Suprapubic skin (tissue), 4 donors: ENCODE data around the gene MST1R. TPM values are rescaled to one million over a fixed set of nuclear protein-coding genes. Genes with fewer than 3 reads are reported as not detected.
"Not testable (repeated sequence)": the region's sequence is repeated elsewhere in the genome, so short reads cannot be mapped to it uniquely, and the experiment has no call there.

Experiments used
- DNase-seq, 2 donors: peaks; one replicate each; pipeline ENCODE4 v3.0.0-alpha.2; 2019; ENCODE audit warnings: low spot score in 2 of 2
- H3K27ac ChIP-seq: fragments of 200-600 bp; sonication (generic); one replicate; pipeline ENCODE4 v1.5.1; 2019
- H3K27me3 ChIP-seq: fragments of 200-600 bp; sonication (generic); one replicate; pipeline ENCODE4 v1.5.1; 2019
- H3K36me3 ChIP-seq: fragments of 200-600 bp; sonication (generic); one replicate; pipeline ENCODE4 v1.5.1; 2019
- H3K4me1 ChIP-seq: fragments of 200-600 bp; sonication (generic); one replicate; pipeline ENCODE4 v1.5.1; 2019
- H3K4me3 ChIP-seq: fragments of 200-600 bp; sonication (generic); one replicate; pipeline ENCODE4 v1.5.1; 2019; ENCODE audit warnings: mild to moderate bottlenecking
- H3K9me3 ChIP-seq: fragments of 200-600 bp; sonication (generic); one replicate; pipeline ENCODE4 v1.5.1; 2019
- CTCF ChIP-seq, 2 donors: fragments of 200-600 bp in 1 of 2; fragments of 450-650 bp in 1 of 2; sonication (generic) in 1 of 2; IDR thresholded peaks; one replicate each; pipeline ENCODE4 v1.5.1; 2016 to 2019; ENCODE audit warnings: antibody characterized with exemption in 2 of 2, mild to moderate bottlenecking in 1 of 2, moderate library complexity in 1 of 2
- EP300 ChIP-seq: sonication (generic); formaldehyde crosslinking; IDR thresholded peaks from one replicate; pipeline ENCODE4 v1.6.1; 2017; ENCODE audit warnings: antibody characterized with exemption
- POLR2A ChIP-seq, 2 donors: fragments of 450-650 bp; IDR thresholded peaks; one replicate each; pipeline ENCODE4 v1.6.1; 2017; ENCODE audit warnings: antibody characterized with exemption in 2 of 2, mild to moderate bottlenecking in 2 of 2, moderate library complexity in 2 of 2
- POLR2AphosphoS5 ChIP-seq, 3 donors: sonication (generic); formaldehyde crosslinking; IDR thresholded peaks; one replicate each; pipeline ENCODE4 v1.6.1; 2017; ENCODE audit warnings: antibody characterized with exemption in 3 of 3
- WGBS: methylation state at CpG from one replicate; pipeline ENCODE4 v1.1.5; 2018; 5-methylcytosine and 5-hydroxymethylcytosine counted together
- total RNA-seq, 4 donors: library from RNA; depleted of rRNA; stranded (reverse); fragments of >200 nt; gene quantifications; one replicate each; pipeline ENCODE4 v1.1.0, GENCODE V29; 2016

The MST1R gene
- total RNA-seq, 4 donors from 2014 or later = 37.7 to 129 (median 53.8) TPM

GRCh38 chr3:49924683-49925082, 21.0 kb upstream of the MST1R start:
- TF ChIP-seq POLR2A (IDR thresholded peaks at IDR 0.05) = no peak
- TF ChIP-seq EP300 = no peak
- no peak for TF ChIP-seq POLR2AphosphoS5 (IDR thresholded peaks at IDR 0.05)
- no peak for TF ChIP-seq CTCF (IDR thresholded peaks at IDR 0.05)
- 58% methylated on average over 2 of the region's 2 CpGs for WGBS
- H3K9me3 ChIP-seq = no peaks in the 10 kb centered on the region
- H3K27me3 ChIP-seq = no peaks in the 10 kb centered on the region
- H3K4me1 ChIP-seq = peaks cover 14% of the 10 kb centered on the region
- no peaks in the 10 kb centered on the region for H3K36me3 ChIP-seq
- no peak for DNase-seq
- H3K4me3 ChIP-seq = no peak overlapping the region
- no peak overlapping the region for H3K27ac ChIP-seq

GRCh38 chr3:49917806-49918590, 14.3 kb upstream of the MST1R start:
- H3K4me1 ChIP-seq = peaks cover 12% of the 10 kb centered on the region
- H3K9me3 ChIP-seq, H3K27me3 ChIP-seq, DNase-seq, H3K4me3 ChIP-seq, H3K27ac ChIP-seq, H3K36me3 ChIP-seq: not testable (repeated sequence)
- 93% methylated on average over 19 of the region's 19 CpGs for WGBS

GRCh38 chr3:49916686-49917085, 13.0 kb upstream of the MST1R start:
- 88% methylated on average over 5 of the region's 5 CpGs for WGBS
- TF ChIP-seq POLR2A (IDR thresholded peaks at IDR 0.05) (no peak), CTCF (IDR thresholded peaks at IDR 0.05) (no peak), EP300 (no peak), POLR2AphosphoS5 (IDR thresholded peaks at IDR 0.05) (no peak)
- DNase-seq = no peak
- Histone ChIP-seq H3K4me1 (peaks cover 12% of the 10 kb centered on the region), H3K4me3 (no peak overlapping the region), H3K36me3 (peaks cover 16% of the 10 kb centered on the region), H3K27me3 (no peaks in the 10 kb centered on the region), H3K9me3 (no peaks in the 10 kb centered on the region), H3K27ac (no peak overlapping the region)

GRCh38 chr3:49914906-49915305, 11.2 kb upstream of the MST1R start:
- no peak overlapping the region for H3K27ac ChIP-seq

GRCh38 chr3:49912881-49913281, 9.2 kb upstream of the MST1R start:
- DNase-seq = no peak
- H3K27me3 ChIP-seq = no peaks in the 10 kb centered on the region
- H3K36me3 ChIP-seq = peaks cover 45% of the 10 kb centered on the region
- TF ChIP-seq CTCF (IDR thresholded peaks at IDR 0.05) = no peak
- no peak for TF ChIP-seq EP300
- TF ChIP-seq POLR2AphosphoS5 (IDR thresholded peaks at IDR 0.05) = no peak
- no peak for TF ChIP-seq POLR2A (IDR thresholded peaks at IDR 0.05)
- H3K9me3 ChIP-seq = no peaks in the 10 kb centered on the region
- H3K4me1 ChIP-seq = peaks cover 12% of the 10 kb centered on the region
- 84% methylated on average over 4 of the region's 4 CpGs for WGBS
- H3K4me3 ChIP-seq = no peak overlapping the region
- H3K27ac ChIP-seq = no peak overlapping the region

More at GRCh38 chr3:49914906-49915305, 11.2 kb upstream of the MST1R start:
- no peak for DNase-seq
- Histone ChIP-seq H3K27me3 (no peaks in the 10 kb centered on the region), H3K4me1 (peaks cover 12% of the 10 kb centered on the region), H3K36me3 (peaks cover 31% of the 10 kb centered on the region), H3K9me3 (no peaks in the 10 kb centered on the region), H3K4me3 (no peak overlapping the region)
- 42% methylated on average over 2 of the region's 2 CpGs for WGBS
- no peak for TF ChIP-seq EP300
- TF ChIP-seq CTCF (IDR thresholded peaks at IDR 0.05) = no peak
- TF ChIP-seq POLR2AphosphoS5 (IDR thresholded peaks at IDR 0.05) = no peak
